Neuron (in vitro differentiated cells): ENCODE measurements around the gene GRID2.
"Not testable (repeated sequence)": the region's sequence is repeated elsewhere in the genome, so short reads cannot be mapped to it uniquely, and the experiment has no call there.

Experiments
- H2AFZ ChIP-seq: one replicate; pipeline ENCODE4 v1.6.1; 2013; ENCODE audit warnings: low read depth, mild to moderate bottlenecking, inconsistent platforms, low read length, moderate library complexity
- H3K27me3 ChIP-seq: one replicate; pipeline ENCODE4 v1.6.1; 2013; ENCODE audit warnings: low read length; ENCODE audit not compliant: insufficient read depth
- H3K36me3 ChIP-seq: one replicate; pipeline ENCODE4 v1.6.1; 2013; ENCODE audit warnings: low read length; ENCODE audit not compliant: insufficient read depth
- H3K4me1 ChIP-seq: one replicate; pipeline ENCODE4 v1.6.1; 2013; ENCODE audit warnings: low read length; ENCODE audit not compliant: insufficient read depth
- H3K4me3 ChIP-seq: 2 replicates; pipeline ENCODE4 v1.5.1; 2013; ENCODE audit warnings: mild to moderate bottlenecking, low read length, moderate library complexity
- H3K9me3 ChIP-seq: one replicate; pipeline ENCODE4 v1.6.1; 2013; ENCODE audit warnings: low read length

Gene GRID2

DNA sequence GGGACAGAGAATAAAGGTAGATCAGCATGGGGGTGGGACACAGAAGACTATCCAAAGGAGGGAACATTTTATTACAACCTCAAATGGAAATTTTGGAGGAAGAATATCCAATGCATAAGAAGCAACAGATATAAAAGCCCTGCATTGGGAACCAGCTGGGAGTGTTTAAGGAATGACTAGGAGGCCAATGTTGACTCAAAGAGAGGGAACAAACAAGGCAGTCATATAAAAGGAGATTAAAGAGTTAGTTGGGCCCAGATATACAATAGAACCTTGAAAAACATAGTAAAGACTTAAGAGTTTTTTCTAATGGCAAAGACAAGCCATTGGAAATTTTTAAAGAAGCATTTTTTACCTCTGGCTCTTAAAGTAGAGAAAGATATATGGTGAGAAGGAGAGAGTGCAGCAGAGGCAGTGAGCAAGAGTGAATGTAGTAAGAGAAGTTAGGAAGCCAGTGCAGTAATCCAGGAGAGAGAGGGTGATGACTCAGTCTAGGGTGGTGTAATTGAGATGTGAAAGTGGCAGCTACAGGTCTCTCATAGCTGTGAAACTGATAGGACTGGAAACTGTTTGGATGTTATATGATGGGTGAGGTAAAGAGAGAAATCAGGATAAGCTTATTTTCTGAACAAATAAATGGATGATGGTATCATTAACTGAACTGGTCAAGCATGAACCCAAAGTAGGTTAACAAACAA, 1342.6 kb downstream of the GRID2 start:
- H2AFZ ChIP-seq, result no peak overlapping the region
- H3K4me1 ChIP-seq, result no peaks in the 10 kb centered on the region
- no peaks in the 10 kb centered on the region for H3K36me3 ChIP-seq
- H3K27me3 ChIP-seq, result no peaks in the 10 kb centered on the region
- no peak overlapping the region for H3K4me3 ChIP-seq
- H3K9me3 ChIP-seq, result no peaks in the 10 kb centered on the region

DNA sequence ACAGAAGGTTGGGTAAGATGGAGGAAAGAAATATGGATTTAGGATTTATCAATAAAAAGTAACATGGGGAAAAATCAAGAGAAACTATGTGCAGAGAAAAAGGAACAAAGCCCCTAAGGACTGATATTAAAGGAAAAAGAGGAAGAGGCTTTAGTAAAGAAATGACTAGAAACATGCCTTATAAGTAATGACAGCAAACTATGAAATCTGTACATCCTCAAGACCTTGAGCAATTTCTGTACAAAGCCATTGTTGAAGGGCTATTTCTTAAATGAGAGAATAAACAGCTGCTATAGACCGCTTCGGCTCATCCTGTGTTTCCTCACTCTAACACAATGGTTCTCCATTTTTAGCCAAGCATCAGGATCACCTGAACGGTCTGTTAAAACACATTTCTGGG, 1344.5 kb downstream of the GRID2 start:
- Histone ChIP-seq H3K4me3 (no peak overlapping the region), H3K36me3 (no peaks in the 10 kb centered on the region), H3K27me3 (no peaks in the 10 kb centered on the region), H3K9me3 (no peaks in the 10 kb centered on the region), H3K4me1 (no peaks in the 10 kb centered on the region), H2AFZ (no peak overlapping the region)

GRCh38 chr4:93649828-93650227, 1346.1 kb downstream of the GRID2 start:
- H3K4me1 ChIP-seq, result peaks cover 8% of the 10 kb centered on the region
- H2AFZ ChIP-seq, result no peak overlapping the region
- H3K9me3 ChIP-seq, result no peaks in the 10 kb centered on the region
- H3K27me3 ChIP-seq, result no peaks in the 10 kb centered on the region
- no peak overlapping the region for H3K4me3 ChIP-seq
- H3K36me3 ChIP-seq, result no peaks in the 10 kb centered on the region

DNA sequence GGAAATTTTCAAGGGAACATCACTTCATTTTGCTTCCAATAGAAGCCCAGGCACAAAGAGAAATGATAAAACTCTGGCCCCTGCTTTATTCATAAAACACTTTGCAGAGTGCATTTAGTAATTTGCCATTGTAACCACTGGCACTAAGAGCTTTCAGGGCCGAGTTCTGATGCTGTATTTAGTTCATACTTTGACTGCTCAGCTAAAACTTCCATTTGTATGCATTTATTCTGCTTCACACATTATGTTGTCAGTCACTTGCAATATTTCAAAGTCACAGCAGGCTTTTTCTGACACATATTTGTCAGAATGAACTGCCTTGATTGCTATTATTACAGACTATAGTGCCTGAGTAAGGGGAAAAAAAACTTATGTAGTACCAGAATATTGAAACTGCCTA, 1350.4 kb downstream of the GRID2 start:
- Histone ChIP-seq H3K36me3 (no peaks in the 10 kb centered on the region), H3K4me1 (peaks cover 8% of the 10 kb centered on the region), H3K4me3 (no peak overlapping the region), H3K9me3 (no peaks in the 10 kb centered on the region), H2AFZ (no peak overlapping the region), H3K27me3 (no peaks in the 10 kb centered on the region)

DNA sequence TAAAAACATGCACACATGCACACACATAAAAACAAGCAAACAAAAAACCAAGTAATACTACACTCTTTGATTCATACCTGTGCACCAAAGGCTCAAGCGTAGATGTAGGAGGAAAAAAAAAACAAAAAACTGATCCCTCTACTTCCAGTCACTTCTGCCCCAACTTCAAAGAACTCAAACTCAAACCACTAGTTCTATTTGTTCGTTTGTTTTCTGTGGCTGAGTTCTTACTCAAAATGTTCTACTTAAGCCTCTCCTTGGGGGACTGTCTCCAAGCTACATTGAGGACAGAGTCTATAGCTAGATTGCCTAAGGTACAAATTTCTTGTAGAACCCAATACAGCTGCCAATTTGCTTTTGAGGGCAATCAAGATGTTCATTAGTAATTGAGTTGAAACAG, 1353.8 kb downstream of the GRID2 start:
- H3K4me3 ChIP-seq, result no peak overlapping the region
- H2AFZ ChIP-seq, result no peak overlapping the region
- no peaks in the 10 kb centered on the region for H3K27me3 ChIP-seq
- no peaks in the 10 kb centered on the region for H3K36me3 ChIP-seq
- no peaks in the 10 kb centered on the region for H3K9me3 ChIP-seq
- H3K4me1 ChIP-seq, result peaks cover 8% of the 10 kb centered on the region

GRCh38 chr4:93658443-93658842, 1354.7 kb downstream of the GRID2 start:
- Histone ChIP-seq H3K4me3 (no peak overlapping the region), H3K9me3 (no peaks in the 10 kb centered on the region)

DNA sequence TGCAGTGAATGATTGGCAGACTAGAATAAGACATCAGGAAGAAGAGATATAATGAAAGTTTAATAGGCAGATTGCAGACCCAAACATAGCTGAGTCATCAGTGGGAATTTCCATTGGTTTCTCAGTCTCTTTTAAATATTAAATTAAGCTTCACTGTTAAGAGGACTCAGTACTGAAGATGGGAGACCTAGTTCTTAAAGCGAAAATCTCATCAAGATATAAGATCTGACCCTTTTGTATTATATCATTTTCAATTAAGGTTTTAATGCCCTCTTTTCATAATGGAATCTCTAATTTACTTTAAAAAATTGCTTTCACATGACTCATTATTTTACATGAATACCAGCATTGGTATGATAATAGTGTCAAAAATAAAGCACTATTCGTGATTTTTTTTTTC, 1355.9 kb downstream of the GRID2 start:
- Histone ChIP-seq H3K36me3 (no peaks in the 10 kb centered on the region), H2AFZ (no peak overlapping the region), H3K27me3 (no peaks in the 10 kb centered on the region), H3K9me3 (no peaks in the 10 kb centered on the region), H3K4me3 (no peak overlapping the region), H3K4me1 (no peaks in the 10 kb centered on the region)

More at GRCh38 chr4:93658443-93658842, 1354.7 kb downstream of the GRID2 start:
- no peak overlapping the region for H2AFZ ChIP-seq
- H3K27me3 ChIP-seq, result no peaks in the 10 kb centered on the region
- H3K4me1 ChIP-seq, result peaks cover 8% of the 10 kb centered on the region
- no peaks in the 10 kb centered on the region for H3K36me3 ChIP-seq

- no peak overlapping the region for H2AFZ ChIP-seq
- no peaks in the 10 kb centered on the region for H3K36me3 ChIP-seq
- no peaks in the 10 kb centered on the region for H3K27me3 ChIP-seq
- H3K4me1 ChIP-seq, result no peaks in the 10 kb centered on the region
- no peak overlapping the region for H3K4me3 ChIP-seq
- H3K9me3 ChIP-seq, result no peaks in the 10 kb centered on the region
Measured at GRCh38 chr4:93660036-93660435, 1356.3 kb downstream of the GRID2 start.

- no peaks in the 10 kb centered on the region for H3K27me3 ChIP-seq
- H3K4me3 ChIP-seq, result no peak overlapping the region
- H3K4me1 ChIP-seq, result no peaks in the 10 kb centered on the region
- no peak overlapping the region for H2AFZ ChIP-seq
- H3K36me3 ChIP-seq, result no peaks in the 10 kb centered on the region
- no peaks in the 10 kb centered on the region for H3K9me3 ChIP-seq
Measured at GRCh38 chr4:93670434-93670833, 1366.7 kb downstream of the GRID2 start.

- Histone ChIP-seq H3K27me3 (no peaks in the 10 kb centered on the region), H3K9me3 (no peaks in the 10 kb centered on the region), H2AFZ (no peak overlapping the region), H3K36me3 (no peaks in the 10 kb centered on the region), H3K4me3 (no peak overlapping the region), H3K4me1 (no peaks in the 10 kb centered on the region)
Measured at GRCh38 chr4:93671093-93671492, 1367.3 kb downstream of the GRID2 start.

GRCh38 chr4:93676937-93677336, 1373.2 kb downstream of the GRID2 start:
- H3K36me3 ChIP-seq, H3K4me3 ChIP-seq, H3K4me1 ChIP-seq, H2AFZ ChIP-seq, H3K27me3 ChIP-seq, H3K9me3 ChIP-seq: not testable (repeated sequence)

- H3K36me3 ChIP-seq, result no peaks in the 10 kb centered on the region
- H3K4me3 ChIP-seq, result no peak overlapping the region
- H3K4me1 ChIP-seq, result no peaks in the 10 kb centered on the region
- peaks cover 3% of the 10 kb centered on the region for H3K27me3 ChIP-seq
- H2AFZ ChIP-seq, result no peak overlapping the region
- H3K9me3 ChIP-seq, result no peaks in the 10 kb centered on the region
Measured at GRCh38 chr4:93684571-93684970, 1380.8 kb downstream of the GRID2 start.

DNA sequence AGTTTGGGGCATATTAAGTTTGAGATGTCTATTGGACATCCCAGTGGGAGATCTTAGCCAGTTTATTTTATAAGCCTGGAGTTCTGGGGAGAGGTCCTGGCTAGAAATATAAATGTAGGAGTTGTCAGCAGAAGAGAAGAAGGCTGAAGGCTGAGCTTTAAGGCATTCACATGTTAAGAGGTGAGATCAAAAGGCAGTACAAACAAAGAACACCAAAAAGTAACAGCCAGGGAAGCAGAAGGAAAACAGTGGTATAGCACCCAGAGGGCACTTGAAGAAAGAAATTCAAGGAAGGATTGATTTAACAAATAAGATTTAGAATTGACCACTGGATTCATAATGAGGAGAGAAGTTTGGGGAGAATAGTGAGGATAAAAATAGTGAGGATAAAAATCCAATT, 1383.5 kb downstream of the GRID2 start:
- H3K4me1 ChIP-seq, result no peaks in the 10 kb centered on the region
- peaks cover 3% of the 10 kb centered on the region for H3K27me3 ChIP-seq
- H2AFZ ChIP-seq, result no peak overlapping the region
- H3K36me3 ChIP-seq, result no peaks in the 10 kb centered on the region
- no peaks in the 10 kb centered on the region for H3K9me3 ChIP-seq
- H3K4me3 ChIP-seq, result no peak overlapping the region

GRCh38 chr4:93688978-93689377, 1385.2 kb downstream of the GRID2 start:
- H3K27me3 ChIP-seq, result peaks cover 3% of the 10 kb centered on the region
- no peaks in the 10 kb centered on the region for H3K4me1 ChIP-seq
- no peak overlapping the region for H2AFZ ChIP-seq
- H3K36me3 ChIP-seq, result no peaks in the 10 kb centered on the region
- H3K9me3 ChIP-seq, result no peaks in the 10 kb centered on the region
- no peak overlapping the region for H3K4me3 ChIP-seq
